NCI-H2107 treated with DMSO at 0.1 percent for 48 hours (cell line): ENCODE data around the gene SPATS1.
"Not testable (repeated sequence)": the region's sequence is repeated elsewhere in the genome, so short reads cannot be mapped to it uniquely, and the experiment has no call there.

Source experiments
- DNase-seq: peaks from one replicate; lab custom pipeline; 2025; ENCODE audit not compliant: unreplicated experiment; lab: John Stamatoyannopoulos, UW

The SPATS1 gene

DNA sequence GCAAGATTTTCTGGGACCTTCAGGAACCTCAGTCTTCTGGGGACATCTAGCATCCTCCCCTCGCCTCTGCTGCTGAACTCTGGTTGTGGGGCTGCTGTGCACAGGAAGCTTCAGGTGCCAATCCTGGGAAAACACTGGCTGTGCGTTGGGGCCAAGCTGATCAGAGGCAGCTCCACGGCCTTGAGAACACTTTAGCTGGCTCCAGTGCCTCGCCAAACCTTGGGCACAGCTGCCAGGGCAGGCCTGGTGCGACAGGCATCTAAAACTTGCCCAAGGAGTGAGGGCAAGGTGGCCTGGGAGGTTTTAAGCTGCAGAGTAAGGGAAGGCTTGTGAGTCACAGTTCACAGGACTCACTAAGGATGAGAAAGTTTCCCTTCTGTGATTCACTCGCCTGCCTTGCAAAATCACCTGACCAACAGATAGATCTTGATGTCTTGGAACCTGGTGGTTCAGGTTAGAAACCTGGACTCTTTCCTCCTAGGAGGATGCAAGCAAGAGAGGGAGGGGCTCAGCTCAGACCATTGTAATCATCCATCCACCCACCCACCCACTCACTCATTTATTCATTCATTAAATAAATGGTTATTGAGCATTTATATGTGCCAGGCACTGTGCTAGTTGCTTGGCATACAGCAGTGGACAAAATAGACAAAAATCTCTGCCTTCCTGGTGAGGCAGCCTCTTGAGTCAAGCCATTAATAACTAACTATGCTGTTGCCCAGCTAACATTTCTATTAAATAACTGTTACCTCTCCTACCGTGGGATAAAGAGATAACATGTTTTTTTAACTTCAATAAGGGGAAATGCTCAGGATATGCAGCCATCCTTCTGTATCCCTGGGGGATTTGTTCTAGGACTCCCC, 2.5 kb upstream of the SPATS1 start:
- no peak for DNase-seq

GRCh38 chr6:44341095-44341890, 1.2 kb upstream of the SPATS1 start:
- no peak for DNase-seq

DNA sequence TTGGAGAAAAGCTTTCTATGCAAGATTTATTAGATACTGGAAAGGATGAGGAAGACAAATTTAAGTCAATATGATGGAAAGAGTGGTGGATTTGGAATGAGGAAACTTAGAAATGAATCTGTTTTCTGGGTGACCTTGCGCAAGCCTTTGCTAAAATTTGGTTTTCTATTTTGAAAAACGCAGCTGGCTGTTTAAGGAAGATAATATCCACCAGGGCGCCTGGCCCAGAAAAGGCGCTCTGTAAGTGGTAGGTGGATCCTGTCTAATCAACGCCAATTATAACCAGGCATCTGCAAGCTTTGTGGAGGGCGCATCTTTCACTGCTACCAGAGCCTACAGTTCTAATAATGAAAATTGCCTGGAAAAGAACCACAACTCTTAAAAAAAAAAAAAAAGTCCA, 398 bp upstream of the SPATS1 start:
- DNase-seq, result no peak

DNA sequence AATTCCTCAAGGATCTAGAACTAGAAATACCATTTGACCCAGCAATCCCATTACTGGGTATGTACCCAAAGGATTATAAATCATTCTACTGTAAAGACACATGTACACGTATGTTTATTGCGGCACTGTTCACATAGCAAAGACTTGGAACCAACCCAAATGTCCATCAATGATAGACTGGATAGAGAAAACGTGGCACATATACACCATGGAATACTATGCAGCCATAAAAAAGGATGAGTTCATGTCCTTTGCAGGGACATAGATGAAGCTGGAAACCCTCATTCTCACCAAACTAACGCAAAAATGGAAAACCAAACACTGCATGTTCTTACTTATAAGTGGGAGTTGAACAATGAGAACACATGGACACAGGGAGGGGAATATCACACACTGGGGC, 4.4 kb downstream of the SPATS1 start:
- not testable (repeated sequence) for DNase-seq

- no peak for DNase-seq
Observed at GRCh38 chr6:44349904-44350649, 7.6 kb downstream of the SPATS1 start.

DNA sequence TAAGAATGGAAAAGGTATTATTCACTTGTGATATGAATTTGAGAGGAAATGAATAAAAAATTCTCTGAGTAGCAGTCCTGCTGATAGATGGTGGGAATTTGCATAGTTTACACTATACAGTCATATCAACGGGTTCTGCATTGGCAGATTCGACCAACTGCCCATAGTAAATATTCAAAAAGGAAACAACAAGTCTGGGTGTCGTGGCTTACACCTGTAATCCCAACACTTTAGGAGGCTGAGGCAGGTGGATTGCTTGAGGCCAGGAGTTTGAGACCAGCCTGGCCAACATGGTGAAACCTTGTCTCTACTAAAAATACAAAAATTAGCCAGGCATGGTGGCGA, 8.2 kb downstream of the SPATS1 start:
- DNase-seq, result not testable (repeated sequence)

GRCh38 chr6:44352259-44352658, 9.8 kb downstream of the SPATS1 start:
- no peak for DNase-seq

DNA sequence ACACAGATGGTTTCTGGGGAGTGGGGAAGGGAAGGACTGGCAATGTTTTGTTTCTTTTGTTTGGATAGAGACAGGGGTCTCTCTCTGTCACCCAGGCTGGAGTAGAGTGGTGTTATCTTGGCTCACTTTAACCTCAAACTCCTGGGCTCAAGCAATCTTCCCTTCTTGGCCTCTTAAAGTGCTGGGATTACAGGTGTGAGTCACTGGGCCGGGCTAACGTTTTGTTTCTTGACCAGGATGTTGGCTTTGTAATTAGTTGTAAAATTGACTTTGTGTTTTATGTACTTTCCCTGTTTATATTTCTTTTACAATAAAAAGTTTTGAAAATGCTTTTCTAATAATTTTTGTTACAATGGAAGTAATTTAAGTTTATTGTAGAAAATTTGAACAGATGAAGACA, 10.9 kb downstream of the SPATS1 start:
- DNase-seq, result no peak

- no peak for DNase-seq
Observed at GRCh38 chr6:44355640-44356039, 13.2 kb downstream of the SPATS1 start.

- DNase-seq, result no peak
Observed at GRCh38 chr6:44356487-44356886, 14.0 kb downstream of the SPATS1 start.

- DNase-seq, result no peak
Observed at GRCh38 chr6:44359973-44360372, 17.5 kb downstream of the SPATS1 start.

DNA sequence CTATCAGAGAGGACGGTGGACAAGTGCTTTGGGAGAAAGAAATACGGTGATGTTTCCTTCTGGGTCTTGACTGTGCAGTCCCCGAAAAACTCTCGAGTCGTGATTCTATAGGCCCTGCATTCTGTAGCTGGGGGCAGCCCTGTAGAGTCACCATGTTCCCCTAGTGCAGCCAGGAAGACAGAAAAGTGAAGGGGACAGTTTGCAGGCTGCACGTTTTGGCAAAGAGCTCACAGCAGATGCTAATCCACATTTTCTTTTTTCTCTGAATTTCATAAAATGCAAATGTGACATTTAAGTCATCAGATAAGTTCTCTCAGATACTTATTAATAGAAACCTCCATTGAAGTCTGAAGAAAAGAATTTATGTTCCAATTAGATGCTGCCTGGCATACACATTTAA, 19.5 kb downstream of the SPATS1 start:
- no peak for DNase-seq

DNA sequence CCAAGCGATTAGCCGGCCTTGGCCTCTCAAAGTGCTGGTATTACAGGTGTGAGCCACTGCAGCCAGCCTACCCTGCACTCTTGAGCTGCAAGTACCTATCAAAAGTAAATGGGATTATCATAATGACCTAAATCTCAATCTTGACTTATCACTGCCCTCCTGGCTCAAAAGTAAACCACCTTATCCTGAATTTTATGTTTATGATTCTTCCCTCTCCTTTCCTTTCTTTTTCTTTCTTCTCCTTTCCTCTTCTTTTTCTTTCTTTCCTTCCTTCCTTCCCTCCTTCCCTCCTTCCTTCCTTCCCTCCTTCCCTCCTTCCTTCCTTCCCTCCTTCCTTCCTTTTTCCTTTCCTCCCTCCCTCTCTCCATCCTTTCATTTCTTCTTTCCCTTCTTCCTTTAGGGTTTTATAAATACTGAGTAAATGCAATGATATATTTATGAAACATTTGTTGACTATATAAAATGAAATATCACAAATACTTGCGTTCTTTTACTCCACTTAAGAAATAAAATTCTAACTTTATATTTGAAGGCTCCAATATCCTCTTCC, 21.0 kb downstream of the SPATS1 start:
- DNase-seq, result no peak

DNA sequence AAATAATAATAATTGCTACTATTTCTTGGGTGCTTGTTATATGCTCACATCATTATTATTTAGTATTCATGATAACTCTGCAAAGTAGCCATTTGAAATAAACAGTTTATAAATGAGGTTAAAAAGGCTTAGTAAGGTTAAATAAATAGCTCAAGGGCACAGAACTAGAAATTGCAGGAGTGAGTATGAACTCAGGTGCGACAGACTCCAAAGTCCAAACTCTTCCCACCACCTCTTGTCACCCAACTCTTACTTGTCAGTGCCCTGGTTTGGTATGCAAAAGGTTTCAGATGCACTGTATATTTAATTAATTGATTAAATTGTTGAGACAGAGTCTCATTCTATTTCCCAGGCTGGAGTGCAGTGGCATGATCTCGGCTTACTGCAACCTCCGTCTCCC, 24.3 kb downstream of the SPATS1 start:
- DNase-seq, result no peak

DNA sequence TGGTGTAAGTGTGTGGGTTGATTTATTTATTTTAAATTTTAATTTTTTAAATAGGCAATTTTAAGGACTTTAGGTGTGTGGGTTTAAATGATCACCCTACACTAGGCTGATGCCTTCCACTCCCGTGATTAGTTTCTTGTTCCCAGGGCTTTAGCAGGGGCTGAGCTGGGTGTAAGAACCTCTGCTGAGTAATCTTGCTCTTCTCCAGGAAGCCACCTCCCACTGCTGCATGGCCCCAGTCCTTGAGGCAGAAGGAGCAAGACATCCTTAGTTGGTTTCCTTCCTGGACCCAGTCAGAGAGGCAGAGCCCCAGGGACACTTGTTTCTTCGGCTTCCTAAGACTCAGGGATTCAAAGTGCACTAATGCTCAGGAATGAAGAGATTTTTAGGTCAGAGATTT, 25.2 kb downstream of the SPATS1 start:
- DNase-seq, result no peak

DNA sequence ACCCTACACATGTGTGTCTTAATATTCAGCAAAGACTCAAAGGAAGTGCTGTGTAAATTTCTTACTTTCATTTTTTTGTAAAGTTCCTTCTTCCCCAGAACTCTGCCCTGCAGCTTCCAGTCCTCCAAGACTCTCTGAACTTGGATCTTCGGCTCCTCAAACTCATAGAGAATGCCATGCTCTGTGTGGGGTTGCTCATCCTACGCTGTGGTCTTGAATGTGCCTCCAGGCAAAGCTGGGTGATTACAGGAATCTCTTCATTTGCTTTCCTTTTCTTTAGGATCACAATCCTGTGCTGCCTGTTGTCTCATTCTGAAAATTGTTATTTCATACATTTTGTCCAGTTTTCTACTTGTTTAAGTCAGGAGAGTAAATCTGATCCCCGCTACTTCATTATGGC, 30.6 kb downstream of the SPATS1 start:
- DNase-seq, result no peak

- no peak for DNase-seq
Observed at GRCh38 chr6:44373787-44374186, 31.3 kb downstream of the SPATS1 start.

DNA sequence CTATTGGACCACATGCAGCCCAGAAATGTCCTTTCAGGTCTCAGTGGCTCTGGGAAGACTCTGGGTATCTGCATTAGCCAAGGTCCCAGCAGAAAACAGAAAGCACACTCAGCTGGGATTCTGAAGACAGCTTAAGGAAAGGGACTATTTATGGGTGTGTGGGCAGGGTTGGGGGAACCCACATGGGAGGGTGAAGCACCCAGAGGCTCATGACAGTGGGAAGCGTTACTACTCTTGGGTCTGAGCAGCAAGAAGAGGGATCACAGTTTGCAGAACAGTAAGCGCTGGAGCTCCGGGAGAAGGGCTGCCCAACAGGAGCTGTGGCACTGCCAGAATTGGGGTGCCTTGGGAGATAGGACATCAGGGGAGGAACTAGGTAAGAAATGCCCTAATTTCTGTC, 32.6 kb downstream of the SPATS1 start:
- DNase-seq, result no peak

DNA sequence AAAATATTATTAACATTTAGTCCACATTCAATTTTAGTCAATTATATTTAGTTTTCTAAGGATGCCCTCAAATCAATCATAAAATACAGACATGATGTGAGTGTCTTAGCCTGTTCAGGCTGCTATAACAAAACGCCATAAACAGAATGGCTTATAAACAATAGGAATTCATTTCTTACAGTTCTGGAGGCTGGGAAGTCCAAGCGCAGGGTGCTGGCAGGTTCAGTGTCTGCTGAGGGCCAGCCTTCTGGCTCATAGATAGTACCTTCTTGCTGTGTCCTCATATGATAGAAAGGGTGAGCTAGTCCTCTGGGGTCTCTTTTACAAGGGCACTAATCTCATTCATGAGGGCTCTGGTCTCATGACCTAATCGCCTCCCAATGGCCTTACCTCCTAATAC, 35.0 kb downstream of the SPATS1 start:
- no peak for DNase-seq

DNA sequence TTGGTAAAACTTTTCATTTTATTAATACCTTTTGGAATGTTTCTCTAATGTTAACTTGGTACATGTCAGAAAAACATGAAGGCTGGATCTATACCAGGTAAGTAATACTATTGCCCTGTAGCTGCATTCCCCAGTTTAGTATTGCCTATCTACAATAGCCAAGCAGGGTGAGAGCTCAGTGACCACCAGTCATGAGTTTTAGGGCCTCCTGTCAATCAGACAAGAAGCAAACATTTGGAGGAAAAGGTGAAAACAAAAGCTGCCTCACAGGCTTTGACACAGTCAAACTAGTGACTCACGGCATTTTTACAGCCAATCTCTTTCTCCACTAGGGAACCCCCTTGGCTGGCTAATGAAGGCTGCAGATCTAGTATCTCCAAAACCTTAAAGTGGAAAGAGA, 35.5 kb downstream of the SPATS1 start:
- DNase-seq, result no peak

DNA sequence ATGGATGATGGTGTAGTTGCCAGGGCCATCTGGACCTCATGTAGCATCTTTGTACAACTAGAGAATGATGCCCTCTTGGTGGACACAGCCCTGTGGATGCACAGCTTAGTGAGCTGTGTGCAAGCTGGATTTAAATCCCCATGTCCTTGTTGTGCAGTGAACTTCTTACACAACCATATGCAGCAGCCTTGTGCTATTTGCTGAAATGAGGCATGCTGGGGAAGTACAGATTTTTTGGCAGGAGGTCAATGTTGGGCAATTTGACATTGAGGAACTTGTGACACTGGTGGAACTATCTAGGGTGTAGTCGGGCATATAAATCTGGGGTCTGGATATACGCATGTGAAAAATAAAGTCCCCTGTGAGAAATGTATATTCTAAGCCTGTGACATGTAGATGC, 39.3 kb downstream of the SPATS1 start:
- no peak for DNase-seq
